GM19023 (cell line): ENCODE data around the gene ITIH2.
"Not testable (repeated sequence)": the region's sequence is repeated elsewhere in the genome, so short reads cannot be mapped to it uniquely, and the experiment has no call there.

Experiments used
- ATAC-seq: cut with Tn5 transposase; IDR thresholded peaks from one replicate; pipeline ENCODE4 v1.9.1; 2021; ENCODE audit warnings: mild to moderate bottlenecking, moderate library complexity; ENCODE audit not compliant: unreplicated experiment

Gene ITIH2

GRCh38 chr10:7696545-7696944 is 6.6 kb upstream of the ITIH2 start:
- no peak for ATAC-seq

DNA sequence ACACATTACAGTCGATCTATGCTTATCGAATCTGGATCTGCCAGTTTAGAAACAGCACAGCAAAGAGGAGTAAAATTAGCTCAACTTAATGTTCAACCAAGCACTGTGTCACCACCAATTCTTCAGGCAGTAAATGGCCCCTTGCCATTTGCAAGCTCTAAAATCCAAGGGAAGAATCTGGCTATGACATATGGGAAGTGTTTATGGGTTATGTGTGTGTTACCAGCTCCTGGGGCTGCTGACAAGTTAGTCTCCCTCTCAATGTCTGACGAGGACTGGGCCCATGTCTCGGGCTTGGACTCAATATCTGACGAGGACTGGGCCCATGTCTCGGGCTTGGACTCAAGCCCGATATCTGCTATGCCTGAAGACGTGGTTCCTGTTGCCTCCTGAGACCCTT is 5.7 kb upstream of the ITIH2 start:
- ATAC-seq: no peak

DNA sequence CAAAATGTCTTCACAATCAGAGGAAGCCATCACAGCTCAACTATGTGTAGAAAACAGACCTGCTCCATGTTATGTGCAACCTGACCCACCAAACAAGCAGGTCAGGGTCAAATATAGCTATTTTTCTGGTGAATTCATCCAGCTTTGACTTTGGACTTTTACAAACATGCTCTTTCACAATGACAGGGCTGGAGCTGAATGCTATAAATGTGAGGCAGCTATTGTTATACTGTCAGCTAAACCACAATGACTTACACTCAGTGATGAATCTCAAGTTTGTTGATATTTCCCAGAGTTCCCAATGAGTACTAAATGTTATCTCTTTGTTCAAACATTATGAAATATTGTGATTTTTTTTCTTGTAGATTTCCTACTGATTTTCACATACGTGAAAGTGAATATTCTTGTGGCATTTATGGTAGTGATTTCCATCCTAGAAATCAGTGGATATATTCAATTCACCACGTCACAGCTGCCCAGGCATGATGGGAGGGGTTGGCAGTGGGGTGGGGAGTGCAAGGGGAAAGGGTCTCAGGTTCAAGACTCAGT is 2.5 kb upstream of the ITIH2 start:
- ATAC-seq: no peak

DNA sequence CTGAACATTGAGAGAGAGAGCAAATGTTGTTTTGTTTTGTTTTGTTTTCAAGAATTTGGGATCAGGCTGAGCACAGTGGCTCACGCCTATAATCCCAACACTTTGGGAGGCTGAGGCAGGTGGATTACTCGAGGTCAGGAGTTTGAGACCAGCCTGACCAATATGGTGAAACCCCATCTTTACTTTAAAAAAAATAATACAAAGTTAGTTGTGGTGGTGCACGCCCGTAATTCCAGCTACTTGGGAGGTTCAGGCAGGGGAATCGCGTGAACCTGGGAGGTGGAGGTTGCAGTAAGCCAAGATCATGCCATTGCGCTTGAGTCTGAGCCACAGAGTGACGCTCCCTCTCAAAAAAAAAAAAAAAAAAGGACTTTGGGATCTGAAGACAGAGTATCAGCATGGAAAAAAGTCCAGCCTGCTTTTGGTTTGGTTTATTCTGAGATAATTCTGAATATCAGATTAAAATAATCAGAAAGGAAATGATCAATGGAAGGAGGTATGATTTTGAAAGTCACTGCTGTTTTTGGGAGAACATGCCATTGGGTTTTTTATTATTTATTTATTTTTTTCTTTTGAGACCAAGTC is 1.9 kb upstream of the ITIH2 start:
- no peak for ATAC-seq

DNA sequence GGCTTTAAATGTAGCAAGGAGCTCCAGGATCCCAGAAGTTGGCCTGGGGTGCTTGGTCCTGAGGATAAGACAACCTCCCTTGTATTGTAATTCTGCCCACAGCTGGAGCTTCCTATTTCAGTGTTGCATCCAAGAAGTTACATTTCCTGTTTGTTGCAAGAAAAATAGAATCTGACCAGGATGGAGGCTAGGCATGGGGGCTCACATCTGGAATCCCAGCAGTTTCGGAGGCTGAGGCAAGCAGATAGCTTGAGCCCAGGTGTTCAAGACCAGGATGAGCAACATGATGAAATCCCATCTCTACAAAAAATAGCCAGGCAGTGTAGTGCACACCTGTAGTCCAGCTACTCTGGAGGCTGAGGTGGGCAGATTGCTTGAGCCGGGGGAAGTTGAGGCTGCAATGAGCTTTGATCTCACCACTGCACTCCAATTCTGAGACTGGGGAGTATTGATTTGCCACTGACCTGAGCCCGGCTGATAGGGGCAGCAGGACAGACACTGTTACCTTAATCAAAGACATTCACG is 766 bp upstream of the ITIH2 start:
- ATAC-seq: no peak

- ATAC-seq: no peak
Measured at GRCh38 chr10:7704071-7705016, 1.2 kb downstream of the ITIH2 start.

- no peak for ATAC-seq
Measured at GRCh38 chr10:7705341-7705740, 2.2 kb downstream of the ITIH2 start.

GRCh38 chr10:7706534-7707073 is 3.5 kb downstream of the ITIH2 start:
- no peak for ATAC-seq

GRCh38 chr10:7707102-7707501 is 4.0 kb downstream of the ITIH2 start:
- ATAC-seq: no peak

DNA sequence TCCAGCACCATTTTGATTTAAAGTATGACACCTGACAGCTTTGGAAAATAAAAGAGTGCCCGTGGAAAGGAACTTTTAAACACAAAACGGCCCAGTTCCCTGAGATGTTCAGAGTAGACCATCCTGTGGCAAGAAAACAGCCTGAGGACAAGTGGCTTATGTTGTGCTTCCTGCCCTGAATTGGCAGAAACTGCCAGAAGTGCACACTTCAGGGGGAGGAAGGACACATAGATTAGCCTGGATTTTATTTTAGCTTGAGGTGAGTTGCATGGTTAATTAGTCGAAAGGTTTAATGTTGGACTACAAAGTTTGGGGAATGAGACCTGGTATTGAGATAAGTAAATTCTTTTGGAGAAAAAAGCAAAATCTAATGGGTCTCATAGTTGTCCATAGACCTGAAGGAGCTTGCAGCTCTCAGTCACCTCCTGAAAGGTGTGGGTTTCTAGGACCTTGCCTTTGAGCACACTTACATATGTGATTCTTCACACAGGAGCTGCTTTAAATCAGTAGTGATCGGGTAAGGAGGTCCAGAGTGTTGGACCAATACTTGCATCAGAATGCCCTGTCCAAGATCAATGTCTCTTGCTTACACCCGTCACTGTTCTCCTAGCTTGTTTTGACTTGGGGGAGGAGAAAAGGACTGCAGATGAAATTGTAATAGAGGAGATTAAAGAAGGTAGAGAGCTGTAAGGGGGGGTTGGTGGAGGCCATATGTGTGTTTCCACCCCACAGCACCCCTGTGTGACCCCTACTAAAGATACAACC is 4.9 kb downstream of the ITIH2 start:
- ATAC-seq: no peak

DNA sequence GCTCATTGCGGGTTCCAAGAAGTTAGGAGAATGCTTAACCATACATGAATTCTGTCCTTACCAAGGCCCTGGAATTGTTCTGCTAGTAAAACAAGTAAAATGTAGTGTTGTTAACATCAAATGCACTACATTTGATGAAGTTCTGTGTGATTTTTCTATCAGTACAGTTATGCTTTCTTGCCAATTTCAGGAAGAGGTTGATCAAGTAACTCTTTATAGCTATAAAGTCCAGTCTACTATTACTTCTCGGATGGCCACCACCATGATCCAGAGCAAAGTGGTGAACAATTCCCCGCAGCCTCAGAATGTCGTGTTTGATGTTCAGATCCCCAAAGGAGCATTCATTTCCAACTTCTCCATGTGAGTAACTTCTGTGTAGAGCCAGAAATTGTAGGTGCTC is 5.7 kb downstream of the ITIH2 start:
- no peak for ATAC-seq

DNA sequence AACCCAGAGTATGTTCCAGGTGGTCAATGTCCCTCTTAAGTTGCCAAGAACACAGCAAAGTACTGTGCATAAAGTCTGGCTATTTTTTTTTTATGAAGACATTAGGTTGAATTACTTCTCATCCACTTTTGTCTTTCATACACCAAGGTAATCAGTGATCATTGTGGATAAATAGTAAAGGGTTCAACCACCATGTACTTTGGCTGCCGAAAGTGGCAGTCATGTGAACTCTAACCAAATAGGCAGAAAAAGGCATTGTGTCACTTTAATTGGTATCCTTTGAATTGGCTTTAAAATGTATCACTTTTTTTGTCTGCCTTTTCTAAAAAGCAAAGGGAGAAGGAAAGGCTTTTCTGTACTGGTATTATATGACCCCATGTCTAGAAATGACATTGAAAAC is 7.3 kb downstream of the ITIH2 start:
- ATAC-seq: no peak

DNA sequence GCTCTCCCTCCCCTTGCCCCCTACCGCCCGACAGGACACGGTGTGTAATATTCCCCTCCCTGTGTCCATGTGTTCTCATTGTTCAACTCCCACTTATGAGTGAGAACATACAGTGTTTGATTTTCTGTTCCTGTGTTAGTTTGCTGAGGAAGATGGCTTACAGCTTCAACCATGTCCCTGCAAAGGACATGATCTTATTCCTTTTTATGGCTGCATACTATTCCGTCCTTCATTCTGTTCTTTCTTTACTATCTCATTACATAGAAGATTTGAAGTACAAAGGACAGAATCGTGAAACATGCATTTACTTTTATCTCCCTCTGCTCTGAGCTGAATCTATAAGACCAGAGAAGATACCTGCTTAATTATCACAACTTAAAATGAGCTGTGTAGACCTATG is 8.0 kb downstream of the ITIH2 start:
- ATAC-seq: not testable (repeated sequence)

DNA sequence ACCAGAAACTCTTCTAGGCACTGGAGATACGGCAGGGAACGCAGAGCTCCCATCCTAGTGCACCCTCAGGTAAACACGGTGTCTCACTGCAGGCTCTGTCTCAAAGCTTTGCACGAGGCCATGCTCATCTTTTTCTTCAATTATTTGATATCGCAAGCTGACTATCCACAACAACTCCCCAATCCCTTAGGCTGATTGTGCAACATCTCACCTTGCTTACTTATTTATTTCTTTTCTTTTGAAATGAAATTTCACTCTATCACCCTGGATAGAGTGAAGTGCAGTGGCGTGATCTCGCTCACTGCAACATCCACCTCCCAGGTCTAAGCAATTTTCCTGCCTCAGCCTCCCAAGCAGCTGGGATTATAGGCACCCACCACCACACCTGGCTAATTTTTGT is 12.4 kb downstream of the ITIH2 start:
- no peak for ATAC-seq

DNA sequence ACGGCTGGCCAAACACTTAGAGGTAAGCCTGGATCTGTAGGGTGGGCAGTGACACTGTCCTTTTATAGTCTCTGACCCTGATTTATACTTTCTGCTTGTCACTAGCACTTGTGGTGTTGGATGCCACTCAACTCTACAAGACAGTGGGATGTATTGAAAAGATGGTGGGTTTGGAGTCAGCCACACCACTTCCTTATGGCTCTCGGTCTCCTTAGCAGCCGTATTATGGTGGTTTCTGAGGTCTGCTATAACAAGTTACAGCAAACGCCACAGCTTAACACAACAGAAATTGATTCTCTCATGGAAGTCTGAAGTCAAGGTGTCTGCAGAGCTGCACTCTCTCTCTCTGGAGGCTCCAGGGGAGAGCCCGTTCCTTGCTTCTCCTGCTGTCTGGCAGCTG is 14.7 kb downstream of the ITIH2 start:
- ATAC-seq: no peak

- no peak for ATAC-seq
Measured at GRCh38 chr10:7718685-7719084, 15.6 kb downstream of the ITIH2 start.

GRCh38 chr10:7720478-7720877 is 17.4 kb downstream of the ITIH2 start:
- ATAC-seq: no peak

DNA sequence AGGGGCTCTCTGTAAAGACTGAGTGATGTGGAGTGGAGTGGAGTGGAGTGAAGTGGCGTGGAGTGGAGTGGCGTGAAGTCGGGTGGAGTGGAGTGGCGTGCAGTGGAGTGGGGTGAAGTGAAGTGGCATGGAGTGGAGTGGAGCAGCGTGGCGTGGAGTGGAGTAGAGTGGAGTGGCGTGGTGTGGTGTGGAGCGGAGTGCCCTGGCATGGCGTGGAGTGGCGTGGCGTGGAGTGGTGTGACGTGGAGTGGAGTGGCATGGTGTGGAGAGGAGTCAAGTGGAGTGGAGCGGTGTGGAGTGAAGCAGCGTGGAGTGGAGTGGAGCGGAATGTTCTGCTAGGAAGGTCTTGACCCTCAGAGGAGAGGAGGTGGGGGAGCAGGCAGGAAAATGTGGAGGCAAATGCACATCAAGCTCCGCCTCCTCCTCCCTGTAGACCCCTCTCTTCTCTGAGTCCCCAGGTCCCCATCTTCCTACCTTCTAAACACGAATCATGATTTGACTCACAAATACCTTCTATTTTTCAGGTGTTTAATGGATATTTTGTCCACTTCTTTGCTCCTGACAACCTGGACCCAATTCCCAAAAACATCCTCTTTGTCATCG is 19.9 kb downstream of the ITIH2 start:
- ATAC-seq: no peak

DNA sequence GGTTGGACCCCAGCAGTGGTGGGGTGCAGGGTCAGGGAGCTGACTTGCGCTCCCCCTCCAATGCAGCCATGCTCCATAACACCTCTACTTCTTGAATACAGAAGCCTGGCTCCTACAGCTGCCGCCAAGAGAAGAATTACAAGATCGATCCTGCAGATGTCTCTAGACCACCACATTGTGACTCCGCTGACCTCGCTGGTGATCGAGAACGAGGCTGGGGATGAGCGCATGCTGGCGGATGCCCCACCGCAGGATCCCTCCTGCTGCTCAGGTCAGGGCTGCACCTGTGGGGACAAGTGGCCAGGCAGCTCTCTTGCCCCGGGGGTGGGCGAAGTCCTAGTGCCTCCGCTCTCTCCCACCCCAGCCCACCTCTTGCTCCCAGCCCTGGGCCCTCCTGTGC is 31.7 kb downstream of the ITIH2 start:
- ATAC-seq: no peak
